Neural cell (in vitro differentiated cells): ENCODE results near the gene NDST1. TPM values are rescaled to one million over a fixed set of nuclear protein-coding genes. Genes with fewer than 3 reads are reported as not detected.

Source experiments
- H2AFZ ChIP-seq: fragments of 200-600, 300-800 bp; sonication (generic), shearing (Covaris generic); 2 replicates; pipeline ENCODE4 v1.6.0; 2014; ENCODE audit warnings: low read depth, mild to moderate bottlenecking, antibody characterized with exemption, low read length, moderate library complexity
- H3F3A ChIP-seq: fragments of 200-600 bp; shearing (Covaris generic); 2 replicates; pipeline ENCODE4 v1.6.1; 2016; ENCODE audit warnings: mild to moderate bottlenecking, moderate library complexity, mixed read lengths, antibody characterized with exemption, low read length; ENCODE audit not compliant: insufficient read depth, poor library complexity, severe bottlenecking
- H3K27ac ChIP-seq: fragments of 200-600, 300-800 bp; sonication (generic), shearing (Covaris generic); 2 replicates; pipeline ENCODE4 v1.5.1; 2014; ENCODE audit warnings: mild to moderate bottlenecking, low read length, moderate library complexity
- H3K27me3 ChIP-seq: fragments of 300-800, 200-600 bp; sonication (generic), shearing (Covaris generic); 2 replicates; pipeline ENCODE4 v1.6.0; 2014; ENCODE audit warnings: mild to moderate bottlenecking, low read depth, low read length, moderate library complexity; ENCODE audit not compliant: insufficient read depth
- H3K36me3 ChIP-seq: fragments of 300-800, 200-600 bp; sonication (generic), shearing (Covaris generic); 2 replicates; pipeline ENCODE4 v1.5.1; 2014; ENCODE audit warnings: mild to moderate bottlenecking, antibody characterized with exemption, low read length, moderate library complexity; ENCODE audit not compliant: insufficient read depth
- H3K4me2 ChIP-seq: fragments of 300-800, 200-600 bp; sonication (generic), shearing (Covaris generic); 2 replicates; pipeline ENCODE4 v1.6.0; 2014; ENCODE audit warnings: mild to moderate bottlenecking, low read length
- H3K4me3 ChIP-seq: fragments of 300-800, 200-600 bp; sonication (generic), shearing (Covaris generic); 2 replicates; pipeline ENCODE4 v1.5.1; 2014; ENCODE audit warnings: mild to moderate bottlenecking, low read length, moderate library complexity
- H3K79me2 ChIP-seq: fragments of 200-600 bp; shearing (Covaris generic); replicated peaks from 2 replicates; pipeline ENCODE4 v1.6.0; 2014; ENCODE audit warnings: mild to moderate bottlenecking, low read length, moderate library complexity; ENCODE audit not compliant: insufficient read depth
- H3K9ac ChIP-seq: fragments of 300-800, 200-600 bp; sonication (generic), shearing (Covaris generic); 2 replicates; pipeline ENCODE4 v1.6.1; 2016; ENCODE audit warnings: mild to moderate bottlenecking, low read length, mixed read lengths
- H3K9me2 ChIP-seq: fragments of 200-600 bp; shearing (Covaris generic); 2 replicates; pipeline ENCODE4 v1.6.1; 2016; ENCODE audit warnings: mild to moderate bottlenecking, low read length, mixed read lengths; ENCODE audit not compliant: insufficient read depth
- H3K9me3 ChIP-seq: fragments of 200-600, 300-800 bp; sonication (generic), shearing (Covaris generic); 2 replicates; pipeline ENCODE4 v1.6.1; 2016; ENCODE audit warnings: mild to moderate bottlenecking, mixed run types, low read length, moderate library complexity, mixed read lengths
- H4K20me1 ChIP-seq: fragments of 200-600 bp; shearing (Covaris generic); 2 replicates; pipeline ENCODE4 v1.6.1; 2016; ENCODE audit warnings: mild to moderate bottlenecking, mixed run types; ENCODE audit not compliant: insufficient read depth
- CTCF ChIP-seq: fragments of 450-650 bp; IDR thresholded peaks from 2 replicates; pipeline ENCODE4 v1.5.1; 2014; ENCODE audit warnings: antibody characterized with exemption, mild to moderate bottlenecking, moderate library complexity; ENCODE audit not compliant: poor library complexity, severe bottlenecking
- EP300 ChIP-seq: fragments of 450-650 bp; conservative IDR thresholded peaks from 2 replicates; pipeline ENCODE4 v1.6.1; 2014; ENCODE audit warnings: antibody characterized with exemption, mild to moderate bottlenecking, moderate library complexity; ENCODE audit not compliant: poor library complexity, severe bottlenecking
- EZH2 ChIP-seq: fragments of 200-600, 300-800 bp; shearing (Covaris generic), sonication (generic); IDR thresholded peaks from 2 replicates; pipeline ENCODE4 v1.6.1; 2014; ENCODE audit warnings: antibody characterized with exemption, low read length, borderline replicate concordance, mild to moderate bottlenecking; ENCODE audit not compliant: insufficient read depth, poor library complexity, severe bottlenecking
- MXI1 ChIP-seq: fragments of 450-650 bp; conservative IDR thresholded peaks from 2 replicates; pipeline ENCODE4 v1.6.1; 2014; ENCODE audit warnings: antibody characterized with exemption, mild to moderate bottlenecking; ENCODE audit not compliant: poor library complexity, severe bottlenecking
- POLR2AphosphoS5 ChIP-seq: IDR thresholded peaks from 2 replicates; pipeline ENCODE4 v1.6.1; 2012
- RAD21 ChIP-seq: fragments of 450-650 bp; conservative IDR thresholded peaks from 2 replicates; pipeline ENCODE4 v1.6.1; 2014; ENCODE audit warnings: antibody characterized with exemption, mild to moderate bottlenecking, moderate library complexity
- REST ChIP-seq: IDR thresholded peaks from 2 replicates; pipeline ENCODE4 v1.6.1; 2012; ENCODE audit warnings: borderline replicate concordance
- SMC3 ChIP-seq: fragments of 450-650 bp; conservative IDR thresholded peaks from 2 replicates; pipeline ENCODE4 v1.6.1; 2014; ENCODE audit warnings: antibody characterized with exemption, mild to moderate bottlenecking, moderate library complexity; ENCODE audit not compliant: poor library complexity
- TAF1 ChIP-seq: IDR thresholded peaks from 2 replicates; pipeline ENCODE4 v1.6.1; 2012; ENCODE audit warnings: low read depth
- polyA plus RNA-seq: library from polyadenylated mRNA; depleted of rRNA; stranded (reverse); fragments of >200 nt; gene quantifications from 2 replicates; pipeline ENCODE4 v1.2.3, GENCODE V29; 2014

The NDST1 gene
- polyA plus RNA-seq, 1 donor from 2014 or later, result 15.6 TPM

GRCh38 chr5:150599917-150600511 is 92.1 kb downstream of the NDST1 start:
- no peaks in the 10 kb centered on the region for H3K36me3 ChIP-seq
- no peaks in the 10 kb centered on the region for H3K9me3 ChIP-seq
- no peak overlapping the region for H3K9ac ChIP-seq
- H3K4me2 ChIP-seq, result no peak overlapping the region
- no peak for TF ChIP-seq REST
- no peak for TF ChIP-seq EP300
- no peak for TF ChIP-seq POLR2AphosphoS5
- no peak for TF ChIP-seq MXI1
- TF ChIP-seq EZH2, result no peak
- no peak for TF ChIP-seq RAD21
- no peak for TF ChIP-seq CTCF
- TF ChIP-seq TAF1, result no peak
- no peak for TF ChIP-seq SMC3
- no peaks in the 10 kb centered on the region for H3F3A ChIP-seq
- H3K4me3 ChIP-seq, result no peak overlapping the region
- H3K9me2 ChIP-seq, result no peaks in the 10 kb centered on the region
- no peaks in the 10 kb centered on the region for H3K27me3 ChIP-seq
- H2AFZ ChIP-seq, result no peak overlapping the region
- no peaks in the 10 kb centered on the region for H4K20me1 ChIP-seq
- H3K27ac ChIP-seq, result no peak overlapping the region
- H3K79me2 ChIP-seq, result no peaks in the 10 kb centered on the region

GRCh38 chr5:150600616-150601490 is 92.9 kb downstream of the NDST1 start:
- Histone ChIP-seq H3K36me3 (no peaks in the 10 kb centered on the region), H3K9ac (no peak overlapping the region), H3F3A (no peaks in the 10 kb centered on the region), H4K20me1 (no peaks in the 10 kb centered on the region), H3K9me3 (no peaks in the 10 kb centered on the region), H3K79me2 (no peaks in the 10 kb centered on the region), H3K9me2 (no peaks in the 10 kb centered on the region), H3K4me2 (no peak overlapping the region), H3K27ac (no peak overlapping the region), H2AFZ (no peak overlapping the region), H3K27me3 (no peaks in the 10 kb centered on the region), H3K4me3 (no peak overlapping the region)
- TF ChIP-seq EZH2, result no peak
- no peak for TF ChIP-seq SMC3
- no peak for TF ChIP-seq CTCF
- no peak for TF ChIP-seq POLR2AphosphoS5
- no peak for TF ChIP-seq TAF1
- no peak for TF ChIP-seq RAD21
- no peak for TF ChIP-seq REST
- no peak for TF ChIP-seq MXI1
- TF ChIP-seq EP300, result no peak
